ENCODE measurements around the gene ZNF200. TPM values are rescaled to one million over a fixed set of nuclear protein-coding genes. Genes with fewer than 3 reads are reported as not detected.

The ZNF200 gene
- total and polyA plus RNA-seq, 2 donors (not counting 3 experiments of a cell fraction or from before 2014, with no cell fraction given): 2.8 to 10.0 TPM

GRCh38 chr16:3268294-3268693 is 33.3 kb upstream of the ZNF200 start:
- CTCF ChIA-PET: interaction anchor here (1.3 to 2.7 kb wide), 2 partner anchors 15 to 18 kb away, joined by 3 to 21 read pairs; partner anchors contain the start of gene ZNF263
- FAIRE-seq: no peak
- H3K9me3 ChIP-seq (replicated peaks; ENCODE audit: control insufficient read depth, insufficient read depth, low read length): no peaks in the 10 kb centered on the region
- no peaks in the 10 kb centered on the region for H3K9me1 ChIP-seq (replicated peaks; ENCODE audit: control insufficient read depth, extremely low read depth, insufficient read depth, low read length)
- no peak for DNase-seq (ENCODE audit: low read depth, low spot score)
- H3K36me3 ChIP-seq (ENCODE audit: control insufficient read depth in 2 of 2, extremely low read depth in 1 of 2, insufficient read depth in 2 of 2, low read length in 2 of 2): no peaks in the 10 kb centered on the region
- no peaks in the 10 kb centered on the region for H4K20me1 ChIP-seq (replicated peaks; ENCODE audit: control insufficient read depth, extremely low read depth, insufficient read depth, low read length)
- no peak overlapping the region for H3K4me3 ChIP-seq (replicated peaks in 1 of 3; ENCODE audit: insufficient read depth in 1 of 3, low read depth in 1 of 3, low read length in 3 of 3)
- no peak for TF ChIP-seq POLR2AphosphoS5 (IDR thresholded peaks at IDR 0.05; ENCODE audit: insufficient read depth, low read depth, low read length)
- no peak for TF ChIP-seq POLR2A (IDR thresholded peaks at IDR 0.05; ENCODE audit: low read depth, low read length)
- no peak for TF ChIP-seq CTCF (IDR thresholded peaks at IDR 0.05; ENCODE audit: extremely low read depth in 1 of 2, insufficient read depth in 1 of 2, low read depth in 1 of 2, low read length in 2 of 2)
- no peak for TF ChIP-seq MYC (IDR thresholded peaks at IDR 0.05; ENCODE audit: low read depth, low read length)
- TF ChIP-seq FOS (IDR thresholded peaks at IDR 0.05; ENCODE audit: borderline replicate concordance, insufficient read depth, low read length): no peak
- no peak for TF ChIP-seq JUN (IDR thresholded peaks at IDR 0.05; ENCODE audit: borderline replicate concordance, insufficient read depth, insufficient read length, low read depth)
- TF ChIP-seq GATA2 (IDR thresholded peaks at IDR 0.05; ENCODE audit: insufficient read depth, insufficient read length, low read depth, low read length): no peak
- TF ChIP-seq EZH2 (IDR thresholded peaks at IDR 0.05; ENCODE audit: borderline replicate concordance, low read depth, low read length, severe bottlenecking): no peak
- TF ChIP-seq, protein P1, sequence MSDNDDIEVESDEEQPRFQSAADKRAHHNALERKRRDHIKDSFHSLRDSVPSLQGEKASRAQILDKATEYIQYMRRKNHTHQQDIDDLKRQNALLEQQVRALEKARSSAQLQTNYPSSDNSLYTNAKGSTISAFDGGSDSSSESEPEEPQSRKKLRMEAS (IDR thresholded peaks at IDR 0.05; ENCODE audit: insufficient read depth, insufficient read length): no peak
- no peak overlapping the region for H3K9ac ChIP-seq (replicated peaks; ENCODE audit: extremely low read depth, insufficient read depth, low read length)
- intact Hi-C loops (cut with micrococcal nuclease): no loop called here
- H3K4me1 ChIP-seq (ENCODE audit: control insufficient read depth, extremely low read depth, insufficient read depth, low read length): peaks cover 3% of the 10 kb centered on the region
- no peak overlapping the region for H3K4me2 ChIP-seq (ENCODE audit: insufficient read depth, low read length)
- H3K27ac ChIP-seq (ENCODE audit: insufficient read depth, low read depth, low read length): no peak overlapping the region
- BruUV-seq (replicated peaks): no TSS peak
- POLR2A ChIA-PET: no interaction called here
- H2AFZ ChIP-seq (ENCODE audit: low read depth, low read length): no peak overlapping the region
- no peaks in the 10 kb centered on the region for H3K27me3 ChIP-seq (ENCODE audit: control insufficient read depth in 2 of 2, insufficient read depth in 2 of 2, low read length in 2 of 2)
- H3K79me2 ChIP-seq (ENCODE audit: control insufficient read depth, insufficient read depth, low read length): no peaks in the 10 kb centered on the region
- dilution Hi-C loops (cut with MboI; ENCODE audit: extremely low pct_ligation_motif_present, low sequenced_read_pairs): no loop called here

Data from endothelial cell of umbilical vein (primary cell).